ENCODE data around the gene CTNNBIP1. TPM values are rescaled to one million over a fixed set of nuclear protein-coding genes. Genes with fewer than 3 reads are reported as not detected.

CTNNBIP1 gene
- total RNA-seq, 1 experiment from 2014 or later, result 14.6 TPM

GRCh38 chr1:9900142-9901043 lies 9.7 kb downstream of the CTNNBIP1 start:
- ChIA-PET POLR2A (ENCODE audit: low non-redundant PET) (no interaction called here), CTCF (no interaction called here)
- TF ChIP-seq CTCF (conservative IDR thresholded peaks at IDR 0.05; ENCODE audit: low read depth, low read length) (no peak), EZH2 (IDR thresholded peaks at IDR 0.05; ENCODE audit: borderline replicate concordance, low read depth, low read length, poor library complexity, severe bottlenecking) (no peak)
- BruUV-seq (replicated peaks), result no TSS peak
- no peaks in the 10 kb centered on the region for H3K4me1 ChIP-seq (ENCODE audit: insufficient read depth, low read length, poor library complexity, severe bottlenecking)
- H3K4me3 ChIP-seq (ENCODE audit: low read depth, low read length, poor library complexity, severe bottlenecking), result no peak overlapping the region
- no peaks in the 10 kb centered on the region for H3K27me3 ChIP-seq (replicated peaks; ENCODE audit: insufficient read depth, low read depth, low read length, poor library complexity)
- intact Hi-C loops (cut with micrococcal nuclease; ENCODE audit: unreplicated experiment), result no loop called here
- no peaks in the 10 kb centered on the region for H3K9me3 ChIP-seq (ENCODE audit: low read depth, low read length, poor library complexity, severe bottlenecking)
- no peak overlapping the region for H3K27ac ChIP-seq (ENCODE audit: low read depth, low read length, poor library complexity, severe bottlenecking)
- no peak for DNase-seq (ENCODE audit: low spot score)
- no peaks in the 10 kb centered on the region for H3K36me3 ChIP-seq (ENCODE audit: insufficient read depth, low read length, poor library complexity, severe bottlenecking)

- POLR2A ChIA-PET (ENCODE audit: low non-redundant PET), result interaction anchor here (0.6 kb wide), 1 partner anchor 85 kb away, joined by 20 read pairs; no protein-coding TSS in a partner anchor
- intact Hi-C loops (cut with micrococcal nuclease; ENCODE audit: unreplicated experiment), result no loop called here
- Histone ChIP-seq H3K4me3 (ENCODE audit: low read depth, low read length, poor library complexity, severe bottlenecking) (no peak overlapping the region), H3K36me3 (ENCODE audit: insufficient read depth, low read length, poor library complexity, severe bottlenecking) (no peaks in the 10 kb centered on the region), H3K27me3 (replicated peaks; ENCODE audit: insufficient read depth, low read depth, low read length, poor library complexity) (no peaks in the 10 kb centered on the region), H3K4me1 (ENCODE audit: insufficient read depth, low read length, poor library complexity, severe bottlenecking) (peaks cover 47% of the 10 kb centered on the region), H3K27ac (ENCODE audit: low read depth, low read length, poor library complexity, severe bottlenecking) (peak overlapping the region; percentile 65), H3K9me3 (ENCODE audit: low read depth, low read length, poor library complexity, severe bottlenecking) (no peaks in the 10 kb centered on the region)
- TF ChIP-seq CTCF (conservative IDR thresholded peaks at IDR 0.05; ENCODE audit: low read depth, low read length) (no peak), EZH2 (IDR thresholded peaks at IDR 0.05; ENCODE audit: borderline replicate concordance, low read depth, low read length, poor library complexity, severe bottlenecking) (no peak)
- no peak for DNase-seq (ENCODE audit: low spot score)
- BruUV-seq (replicated peaks), result no TSS peak
- CTCF ChIA-PET, result interaction anchor here (0.7 to 0.8 kb wide), 2 partner anchors 16 to 44 kb away, joined by 6 read pairs; no protein-coding TSS in a partner anchor
Observed at GRCh38 chr1:9894115-9894514, 16.0 kb downstream of the CTNNBIP1 start.

- intact Hi-C loops (cut with micrococcal nuclease; ENCODE audit: unreplicated experiment), result no loop called here
- Histone ChIP-seq H3K36me3 (ENCODE audit: insufficient read depth, low read length, poor library complexity, severe bottlenecking) (no peaks in the 10 kb centered on the region), H3K27me3 (replicated peaks; ENCODE audit: insufficient read depth, low read depth, low read length, poor library complexity) (no peaks in the 10 kb centered on the region), H3K4me3 (ENCODE audit: low read depth, low read length, poor library complexity, severe bottlenecking) (no peak overlapping the region), H3K27ac (ENCODE audit: low read depth, low read length, poor library complexity, severe bottlenecking) (peak overlapping the region; percentile 65), H3K4me1 (ENCODE audit: insufficient read depth, low read length, poor library complexity, severe bottlenecking) (peaks cover 52% of the 10 kb centered on the region), H3K9me3 (ENCODE audit: low read depth, low read length, poor library complexity, severe bottlenecking) (no peaks in the 10 kb centered on the region)
- TF ChIP-seq EZH2 (IDR thresholded peaks at IDR 0.05; ENCODE audit: borderline replicate concordance, low read depth, low read length, poor library complexity, severe bottlenecking) (no peak), CTCF (conservative IDR thresholded peaks at IDR 0.05; ENCODE audit: low read depth, low read length) (no peak)
- no peak for DNase-seq (ENCODE audit: low spot score)
- no TSS peak for BruUV-seq (replicated peaks)
- ChIA-PET POLR2A (ENCODE audit: low non-redundant PET) (no interaction called here), CTCF (no interaction called here)
Observed at GRCh38 chr1:9892563-9893528, 17.2 kb downstream of the CTNNBIP1 start.

All from A673 (cell line).